IPS-NIHi7 (cell line): ENCODE measurements around the gene CDKAL1.

Source experiments
- DNase-seq: peaks from one replicate; pipeline ENCODE4 v3.0.0; 2012; ENCODE audit warnings: mixed read lengths; ENCODE audit errors: extremely low spot score

CDKAL1 gene

DNA sequence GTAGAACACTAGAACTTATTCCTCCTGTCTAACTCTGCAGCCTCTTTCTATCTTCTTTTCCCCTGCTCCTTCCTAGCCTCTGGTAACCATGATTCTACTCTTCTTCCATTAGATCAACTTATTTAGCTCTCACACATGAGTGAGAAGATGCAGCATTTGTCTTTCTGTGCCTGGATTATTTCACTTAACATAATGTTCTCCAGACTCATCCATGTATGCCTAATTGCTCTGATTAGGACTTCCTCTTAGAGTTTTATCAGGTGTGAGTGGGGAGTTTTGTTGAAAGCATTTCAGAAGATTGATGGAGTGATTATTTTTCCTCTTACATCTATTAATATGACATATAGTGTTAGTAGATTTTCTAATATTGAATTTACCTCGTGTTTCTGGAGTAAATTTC lies 140.4 kb downstream of the CDKAL1 start:
- no peak for DNase-seq

DNA sequence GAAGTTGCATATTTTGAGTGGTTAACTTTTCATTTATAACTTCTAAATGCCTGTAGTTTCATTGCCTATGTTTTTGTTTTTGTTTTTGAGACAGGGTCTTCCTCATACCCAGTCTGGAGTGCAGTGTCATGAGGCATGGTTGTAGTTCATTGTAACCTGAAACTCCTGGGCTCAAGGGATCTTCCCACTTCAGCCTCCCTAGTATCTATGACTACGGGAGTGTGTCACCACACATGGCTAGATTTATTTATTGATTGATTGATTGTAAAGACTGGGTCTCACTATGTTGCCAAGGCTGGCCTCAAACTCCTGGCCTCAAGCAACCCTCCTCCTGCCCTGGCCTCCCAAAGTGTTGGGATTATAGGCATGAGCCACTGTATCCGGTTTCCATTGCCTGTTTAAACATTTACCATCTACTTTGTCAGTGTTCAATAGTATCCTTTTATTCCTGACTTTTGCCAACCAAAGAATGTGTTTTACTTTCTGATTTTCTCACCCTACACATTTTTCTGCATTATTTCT lies 144.6 kb downstream of the CDKAL1 start:
- DNase-seq, result no peak

DNA sequence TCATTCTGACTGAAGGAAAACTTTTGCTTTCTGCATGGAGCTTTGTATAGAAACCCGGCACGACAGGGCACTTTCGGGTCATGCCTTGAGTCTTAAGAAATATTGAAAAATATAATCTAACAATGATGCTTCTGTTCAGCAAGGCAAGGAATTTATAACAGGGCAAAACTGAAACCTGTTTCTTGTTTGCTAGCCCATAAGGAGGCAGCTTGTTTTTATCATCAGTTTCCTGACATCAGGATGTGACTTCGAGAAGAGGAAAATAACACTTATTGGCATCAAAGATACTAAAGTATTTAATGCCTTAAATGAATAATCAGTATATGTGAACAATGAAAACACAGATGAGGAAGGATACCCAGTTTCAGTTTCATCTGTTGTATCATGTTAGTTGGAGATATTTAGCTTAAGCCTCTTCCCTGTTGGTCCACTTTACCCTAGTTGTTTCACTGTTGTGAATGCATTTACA lies 146.5 kb downstream of the CDKAL1 start:
- no peak for DNase-seq

DNA sequence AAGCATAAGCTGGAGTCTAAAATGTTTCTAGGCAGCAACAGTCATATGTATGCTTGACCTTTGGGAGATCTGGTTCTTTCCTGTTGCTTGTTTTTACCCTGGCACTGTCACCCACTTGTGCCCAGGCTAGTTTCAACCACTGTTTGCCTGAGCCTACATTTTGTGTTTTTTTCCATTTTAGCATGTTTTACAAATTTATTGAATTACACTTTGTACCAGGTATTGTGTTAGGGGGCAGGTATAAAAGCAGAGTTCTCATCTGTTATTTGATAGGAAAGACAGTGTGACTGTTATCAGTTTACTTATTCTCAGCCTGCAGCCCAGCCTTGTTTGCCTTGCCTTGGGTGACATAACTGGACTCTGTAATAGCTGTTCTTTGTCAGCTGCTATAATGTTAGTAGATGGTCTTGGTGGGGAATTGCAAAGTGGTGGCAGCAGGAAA lies 147.0 kb downstream of the CDKAL1 start:
- no peak for DNase-seq

DNA sequence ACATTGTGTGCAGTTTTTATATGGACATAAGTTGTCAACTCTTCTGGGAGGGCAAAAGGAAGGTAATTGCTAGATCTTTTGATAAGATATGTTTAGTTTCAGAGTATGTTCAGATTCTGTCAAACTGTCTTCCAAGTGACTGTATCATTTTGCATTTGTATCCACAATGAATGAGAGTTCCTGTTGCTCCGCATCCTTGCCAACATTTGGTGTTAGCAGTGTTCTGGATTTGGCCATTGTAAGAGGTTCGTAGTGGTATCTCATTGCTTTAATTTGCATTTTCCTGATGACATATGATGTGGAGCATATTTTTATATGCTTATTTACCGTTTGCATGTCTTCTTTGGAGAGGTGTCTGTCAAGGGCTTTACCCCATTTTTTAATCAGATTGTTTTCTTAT lies 150.2 kb downstream of the CDKAL1 start:
- DNase-seq, result no peak

DNA sequence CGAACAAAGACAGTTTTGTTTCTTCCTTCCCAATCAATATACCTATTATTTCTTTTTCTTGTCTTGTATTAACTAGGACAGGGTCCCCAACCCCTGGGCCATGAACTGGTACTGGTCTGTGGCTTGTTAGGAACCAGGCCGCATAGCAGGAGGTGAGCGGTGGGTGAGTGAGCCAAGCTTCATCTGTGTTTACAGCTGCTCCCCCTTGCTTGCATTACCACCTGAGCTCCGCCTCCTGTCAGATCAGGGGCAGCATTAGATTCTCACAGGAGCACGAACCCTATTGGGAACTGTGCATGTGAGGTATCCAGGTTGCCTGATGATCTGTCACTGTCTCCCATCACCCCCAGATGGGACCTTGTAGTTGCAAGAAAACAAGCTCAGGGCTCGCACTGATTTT lies 151.9 kb downstream of the CDKAL1 start:
- DNase-seq, result no peak

DNA sequence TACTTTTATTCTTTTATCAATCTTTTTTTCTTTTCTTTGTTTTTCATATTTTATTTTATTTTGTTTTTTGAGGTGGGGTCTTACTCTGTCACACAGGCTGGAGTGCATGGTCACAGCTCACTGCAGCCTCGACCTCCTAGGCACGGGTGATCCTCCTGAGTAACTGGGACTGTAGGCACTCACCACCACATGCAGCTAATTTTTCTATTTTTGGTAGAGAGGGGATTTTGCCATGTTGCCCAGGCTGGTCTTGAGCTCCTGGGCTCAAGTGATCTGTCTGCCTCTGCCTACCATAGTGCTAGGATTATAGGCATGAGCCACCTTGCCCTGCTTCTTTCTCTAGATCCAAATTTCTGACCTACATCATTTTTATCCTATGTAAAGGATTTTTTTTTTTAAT lies 153.2 kb downstream of the CDKAL1 start:
- DNase-seq, result no peak

DNA sequence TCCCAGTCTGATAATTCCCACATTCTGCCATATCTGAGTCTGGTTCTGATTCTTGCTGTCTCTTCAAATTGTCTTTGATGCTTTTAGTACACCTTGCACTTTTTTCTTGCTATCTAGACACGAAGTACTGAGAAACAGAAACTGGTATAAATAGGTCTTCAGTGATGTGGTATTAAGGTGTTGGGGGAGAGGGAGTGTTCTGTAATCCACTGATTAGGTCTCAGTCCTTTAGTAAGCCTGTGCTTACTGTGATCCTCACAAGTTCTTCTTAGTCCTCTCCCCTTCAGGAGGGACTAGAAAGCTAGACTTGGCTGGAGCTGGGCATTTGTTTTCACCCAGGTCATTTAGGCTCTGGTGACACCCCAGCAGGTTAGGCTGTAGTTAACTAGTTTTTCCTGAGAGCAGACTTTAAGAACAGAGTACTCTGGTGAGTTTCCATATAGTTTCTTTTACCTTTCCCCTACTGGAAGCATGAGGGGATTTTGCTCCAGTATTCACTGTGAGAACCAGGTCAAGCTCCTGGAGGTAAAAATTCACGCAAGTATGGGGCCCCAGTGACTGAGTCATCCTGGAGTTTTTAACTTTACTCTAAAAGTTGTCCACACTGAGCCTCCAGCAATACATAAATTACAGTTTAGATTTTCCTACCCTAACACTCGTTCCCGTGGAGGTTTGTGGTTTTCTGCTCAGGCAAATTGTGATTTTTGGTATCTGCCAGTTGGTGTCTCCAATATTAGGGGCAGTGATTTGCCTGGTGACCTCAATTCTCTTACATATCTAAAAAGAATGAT lies 154.6 kb downstream of the CDKAL1 start:
- DNase-seq, result no peak

DNA sequence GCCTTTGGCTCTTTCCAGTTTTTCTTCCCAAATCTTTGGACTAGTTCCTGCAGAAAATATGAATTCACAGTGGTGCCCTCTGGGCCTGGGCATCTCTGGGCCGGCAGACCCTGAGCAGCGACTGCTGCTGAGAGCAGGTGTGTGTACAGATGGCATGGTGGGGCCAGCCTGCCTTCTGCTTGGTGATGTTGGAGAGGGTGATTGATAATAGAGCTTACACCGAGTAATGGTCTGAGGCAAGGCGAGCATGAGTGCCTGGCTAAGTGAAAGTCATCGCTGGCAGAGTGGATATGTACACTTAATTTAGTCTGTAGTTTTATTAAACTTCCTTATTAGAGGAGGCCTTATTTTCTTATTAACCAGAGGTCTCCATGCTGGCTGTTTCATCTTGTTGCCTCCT lies 156.9 kb downstream of the CDKAL1 start:
- DNase-seq, result no peak

DNA sequence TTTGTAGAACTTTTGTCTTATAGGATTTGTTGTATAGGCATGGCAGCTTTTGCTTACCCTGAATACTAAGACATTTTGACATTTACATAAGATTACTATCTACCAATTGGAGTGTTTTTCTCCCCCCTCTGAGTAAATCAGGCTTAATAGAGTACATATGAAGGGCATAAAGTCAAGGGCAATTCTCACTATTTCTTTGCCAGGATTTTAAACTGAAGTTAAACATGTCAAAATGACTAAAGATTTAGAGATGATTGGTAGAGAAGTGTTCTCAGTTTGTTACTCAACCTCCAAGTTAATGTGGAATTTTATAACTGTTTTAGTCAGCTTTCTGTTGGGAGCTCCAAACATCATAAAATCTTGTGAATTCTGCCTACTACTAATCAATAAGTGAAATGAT lies 157.8 kb downstream of the CDKAL1 start:
- DNase-seq, result no peak

DNA sequence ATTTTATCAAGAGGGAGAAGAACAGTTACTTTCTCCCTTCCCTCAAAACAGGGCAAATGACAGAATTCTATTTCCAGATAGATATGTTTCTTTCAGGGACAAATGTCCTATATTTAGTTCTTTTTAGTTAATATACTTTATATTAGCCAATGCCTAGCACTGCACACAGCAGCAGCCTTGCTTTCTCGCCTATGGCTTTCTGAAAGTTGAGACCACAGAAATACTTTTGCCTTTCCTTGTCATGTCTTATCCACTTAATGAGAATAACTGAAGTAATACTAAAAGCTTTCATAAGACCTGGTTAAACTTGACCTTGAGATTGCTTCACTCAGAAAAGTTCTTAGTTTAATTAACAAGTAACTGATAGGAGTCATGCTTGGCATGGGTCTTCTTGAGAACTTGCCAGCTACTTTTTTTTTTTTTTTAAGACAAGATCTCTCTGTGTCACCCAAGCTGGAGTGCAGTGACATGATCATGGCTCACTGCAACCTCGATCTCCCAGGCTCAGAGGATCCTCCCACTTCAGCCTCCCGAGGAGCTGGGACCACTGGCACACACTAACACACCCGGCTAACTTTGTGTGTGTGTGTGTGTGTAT lies 159.3 kb downstream of the CDKAL1 start:
- DNase-seq, result no peak

DNA sequence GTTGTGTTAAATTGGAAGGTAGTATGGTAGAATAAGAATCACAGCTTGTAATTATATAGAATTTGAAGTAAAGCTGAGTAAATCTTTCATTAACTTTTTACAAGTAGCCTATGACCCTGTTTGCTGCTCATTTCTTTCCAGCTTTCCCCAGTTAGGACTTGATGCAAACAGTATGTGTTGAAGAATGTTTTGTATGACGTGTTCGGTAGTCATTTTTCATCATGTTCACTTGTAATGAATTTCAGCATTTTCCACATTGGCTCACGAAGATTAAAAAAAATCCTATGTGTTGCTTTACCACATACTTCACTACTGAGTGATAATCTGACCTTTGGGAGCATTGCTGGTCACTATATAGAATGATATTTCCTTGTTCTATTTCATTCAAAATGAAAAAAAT lies 162.4 kb downstream of the CDKAL1 start:
- no peak for DNase-seq

DNA sequence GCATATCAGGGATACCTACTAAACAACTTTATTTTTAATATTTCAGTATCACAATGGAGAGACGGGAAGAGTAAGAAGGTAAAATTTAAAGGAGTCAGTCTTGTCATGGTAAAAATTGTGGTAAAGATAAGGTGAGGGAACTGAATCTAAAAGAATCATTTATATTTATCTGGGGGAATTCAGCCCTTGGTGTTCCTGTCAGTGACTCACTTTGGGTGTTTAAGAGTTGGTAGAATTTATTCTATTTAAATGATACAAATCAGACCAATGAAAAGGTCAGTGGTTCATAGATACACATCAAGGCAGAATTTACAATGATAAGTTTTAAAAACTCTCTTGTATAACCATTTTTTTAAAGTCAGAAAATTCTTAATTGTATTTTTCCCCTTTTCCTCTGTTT lies 164.4 kb downstream of the CDKAL1 start:
- no peak for DNase-seq

DNA sequence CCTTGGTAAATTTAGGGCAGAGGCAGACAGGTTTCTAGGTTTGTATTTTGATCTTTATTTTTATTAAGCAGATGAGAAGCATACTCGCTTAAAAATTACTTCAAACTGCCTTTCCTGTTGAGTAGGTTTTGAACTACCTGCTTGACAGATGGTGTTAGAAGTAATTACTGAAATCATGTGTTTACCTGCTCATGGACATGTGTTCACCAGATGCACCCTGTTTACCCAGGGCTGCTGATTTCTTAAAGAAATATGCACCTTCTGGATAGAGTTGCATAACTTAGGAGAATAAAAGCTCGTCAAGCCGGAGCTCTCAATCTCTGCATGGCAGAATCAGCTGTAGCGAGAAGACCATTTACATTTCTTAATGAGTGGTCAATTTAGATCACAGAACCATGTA lies 165.1 kb downstream of the CDKAL1 start:
- no peak for DNase-seq

DNA sequence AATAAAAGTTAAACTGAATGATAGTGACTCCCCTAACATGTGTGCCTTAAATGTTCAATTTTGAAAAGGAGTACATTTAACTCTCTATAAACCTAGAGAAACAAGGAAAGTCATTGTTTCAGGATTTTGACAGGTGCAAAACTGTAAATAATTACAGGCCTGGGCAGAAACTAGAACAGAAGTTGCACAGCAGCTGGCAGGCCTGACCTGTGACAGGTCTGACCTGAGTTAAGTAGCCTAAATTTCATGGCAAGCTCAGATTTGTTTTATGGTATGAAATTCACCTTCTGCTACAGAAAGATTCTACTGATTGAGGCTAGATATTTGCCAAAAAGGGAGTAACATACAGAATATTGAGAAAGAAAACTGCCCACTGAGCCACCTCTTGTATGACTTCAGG lies 166.1 kb downstream of the CDKAL1 start:
- DNase-seq, result no peak

DNA sequence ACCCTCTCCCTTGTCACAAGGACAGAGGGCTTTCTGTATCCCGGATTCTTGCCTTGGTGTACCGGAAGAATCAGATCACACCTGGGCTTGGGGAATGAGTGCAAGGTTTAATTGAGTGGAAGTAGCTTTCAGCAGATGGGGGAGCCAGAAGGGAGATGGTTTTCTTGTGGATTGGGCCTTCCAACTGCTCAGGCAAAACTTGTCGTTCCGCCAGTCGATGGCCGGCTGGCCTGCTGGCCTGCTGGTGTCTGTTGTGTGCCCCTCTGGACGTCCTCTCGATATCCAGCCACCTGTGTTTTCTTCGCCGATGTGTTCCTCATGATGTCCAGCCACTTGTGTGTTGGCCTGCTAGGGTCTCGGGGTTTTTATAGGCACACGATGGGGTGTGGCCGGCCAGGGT lies 168.1 kb downstream of the CDKAL1 start:
- no peak for DNase-seq

DNA sequence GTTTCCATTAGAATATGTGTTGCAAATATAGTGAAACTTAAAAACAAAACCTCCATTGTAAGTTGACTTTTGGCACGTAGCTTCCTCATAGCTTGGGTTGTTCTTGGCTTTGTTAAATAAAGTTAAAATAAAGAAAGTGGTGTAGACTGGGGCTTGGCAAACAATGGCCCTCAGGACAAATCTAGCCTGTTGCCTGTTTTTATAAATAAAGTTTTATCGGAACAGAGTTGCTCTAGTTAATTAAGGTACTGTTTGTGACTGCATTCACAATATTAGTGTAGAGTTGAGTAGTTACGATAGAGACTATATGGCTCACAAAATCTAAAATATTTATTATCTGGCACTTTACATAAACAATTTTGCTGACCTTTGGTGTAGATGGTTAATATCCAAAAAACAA lies 168.8 kb downstream of the CDKAL1 start:
- DNase-seq, result no peak

DNA sequence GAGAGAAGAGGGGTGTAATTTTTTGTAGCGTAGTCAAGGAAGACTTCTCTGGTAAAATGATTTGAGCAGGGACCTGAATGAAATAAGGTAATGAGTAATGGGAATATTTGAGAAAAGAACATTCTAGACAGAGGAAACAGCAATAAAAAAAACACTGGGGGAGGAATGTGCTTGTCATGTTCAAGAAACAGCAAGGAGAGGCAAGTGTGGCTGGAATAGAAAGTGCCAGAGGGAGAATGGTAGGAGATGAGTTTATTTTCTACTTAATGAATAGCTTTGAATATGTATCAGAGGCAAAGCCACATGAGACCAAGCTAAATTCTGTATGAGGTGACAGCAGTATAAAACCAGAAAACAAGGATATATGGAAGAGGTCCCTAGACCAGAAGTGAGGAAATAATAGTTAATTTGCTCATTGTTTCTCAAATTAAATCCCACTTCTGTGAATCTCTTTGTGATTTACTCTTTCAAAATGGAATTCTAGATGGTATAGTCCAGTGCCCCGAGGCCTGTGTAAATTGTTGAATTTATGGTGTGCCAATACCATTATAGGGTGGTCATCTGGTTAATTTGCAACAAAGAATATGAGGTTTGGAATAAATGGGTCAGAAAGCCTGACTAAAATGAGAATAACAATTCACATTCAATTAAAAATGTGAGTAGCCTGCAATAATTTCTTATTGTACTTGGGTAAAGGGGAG lies 170.2 kb downstream of the CDKAL1 start:
- DNase-seq, result no peak

DNA sequence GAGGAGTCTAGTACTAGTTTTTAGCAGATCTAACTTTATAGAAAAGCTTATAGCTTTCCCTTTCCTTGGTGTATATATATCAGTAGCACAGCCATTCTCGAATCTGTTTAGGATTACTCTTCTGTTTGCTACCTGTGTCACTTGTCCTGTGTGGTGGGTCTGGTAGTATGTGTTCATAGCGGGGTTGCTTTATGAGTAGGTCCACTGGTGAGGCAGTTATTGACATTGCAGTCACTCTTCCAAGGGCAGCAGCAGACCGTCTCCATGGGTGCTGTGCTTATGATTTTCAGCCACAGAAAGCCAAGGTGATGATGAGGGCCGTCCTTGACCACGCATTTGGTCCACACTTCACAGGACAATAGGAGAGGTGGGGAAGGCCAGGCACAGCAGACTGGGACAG lies 171.5 kb downstream of the CDKAL1 start:
- DNase-seq, result no peak

DNA sequence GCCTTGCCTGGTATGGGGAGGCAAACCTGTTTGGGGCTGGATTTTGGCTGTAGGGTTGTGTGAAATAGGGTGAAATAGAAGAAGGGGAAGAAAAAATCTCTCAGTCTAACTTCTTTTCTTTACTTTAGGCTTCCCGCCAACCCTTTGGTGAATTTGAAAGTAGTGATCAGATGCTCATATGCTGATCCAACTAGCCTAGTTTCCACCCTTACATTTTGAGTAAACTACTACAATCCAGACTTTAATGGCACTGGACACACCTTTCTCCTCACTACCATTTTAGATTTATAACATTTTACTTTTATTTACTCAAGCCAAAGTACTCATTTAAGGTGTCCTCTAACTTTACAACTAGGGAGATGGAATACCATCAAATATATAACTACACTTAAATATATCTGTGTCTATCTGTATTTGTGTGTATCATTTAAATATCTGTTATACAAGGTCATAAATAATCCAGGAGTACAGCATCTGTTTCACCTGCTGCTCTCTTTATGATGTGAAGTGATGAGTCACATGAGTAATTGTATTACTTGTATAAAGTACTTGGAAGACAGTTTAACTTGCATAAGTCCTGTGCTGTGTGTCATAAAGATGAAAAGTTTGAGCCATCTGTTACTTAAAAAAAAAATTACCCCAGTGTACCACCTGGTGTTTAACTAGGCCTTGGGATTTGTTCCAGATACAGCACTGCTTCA lies 172.1 kb downstream of the CDKAL1 start:
- DNase-seq, result no peak

DNA sequence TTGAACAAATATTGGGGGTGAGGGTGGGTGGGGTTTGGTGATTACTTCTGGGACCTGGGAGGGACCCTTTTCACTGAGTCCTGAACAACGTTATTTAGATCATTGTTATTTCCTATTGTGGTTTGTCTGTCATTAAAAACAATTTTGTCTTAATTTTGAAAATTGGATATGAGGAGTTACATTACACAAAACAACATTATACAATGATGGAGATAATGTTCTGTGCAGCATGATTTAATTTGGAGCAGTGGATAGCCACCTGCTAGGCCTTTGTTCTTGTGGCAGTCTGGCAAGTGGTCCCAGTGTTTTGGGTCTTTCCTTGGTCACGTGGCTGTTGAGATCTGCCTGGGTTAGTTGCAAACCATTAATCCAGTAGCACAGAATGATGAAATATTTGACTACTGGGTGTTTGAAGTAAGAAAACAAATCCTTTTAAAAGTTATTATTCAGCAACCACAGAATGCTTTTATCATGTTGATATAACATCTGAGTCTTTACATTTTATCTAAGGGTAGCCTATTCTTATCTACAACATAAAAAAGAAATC lies 172.8 kb downstream of the CDKAL1 start:
- no peak for DNase-seq

DNA sequence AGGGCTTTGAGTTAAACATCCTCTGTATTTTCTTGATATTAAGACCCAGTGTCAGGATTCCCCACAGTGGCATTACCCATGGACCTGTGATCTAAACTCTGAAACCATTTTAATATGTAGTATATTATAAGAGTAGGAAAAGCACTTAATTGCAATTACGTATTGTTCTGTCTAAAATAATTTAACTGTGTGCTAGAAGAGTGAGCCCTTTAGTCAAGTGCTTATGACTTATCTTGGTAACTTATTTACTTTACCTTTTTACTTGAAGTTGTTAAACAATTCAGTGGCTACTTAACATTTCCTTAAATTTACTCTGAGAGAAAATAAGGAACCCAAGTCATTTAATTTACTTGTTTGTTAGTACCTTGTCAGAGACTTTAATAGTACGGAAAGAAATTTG lies 173.6 kb downstream of the CDKAL1 start:
- no peak for DNase-seq
